Panc1 (cell line): ENCODE data around the gene C1orf105.

ENCODE experiments used
- POLR2AphosphoS5 ChIP-seq: IDR thresholded peaks from 2 replicates; pipeline ENCODE4 v1.6.1; 2012; ENCODE audit warnings: mild to moderate bottlenecking, low read depth, low read length, moderate library complexity
- TCF7L2 ChIP-seq: IDR thresholded peaks from 2 replicates; pipeline ENCODE4 v1.6.1; 2011; ENCODE audit warnings: mild to moderate bottlenecking, low read depth, low read length, inconsistent platforms
- TF ChIP-seq, protein P1 (sequence below): fragments of 450-650 bp; IDR thresholded peaks from 2 replicates; pipeline ENCODE4 v1.5.1; 2017; ENCODE audit warnings: mild to moderate bottlenecking
- TF ChIP-seq, protein P2 (sequence below), 2 experiments: IDR thresholded peaks; 2 replicates each; pipeline ENCODE4 v1.6.1; 2011 to 2012; ENCODE audit warnings: low read depth in 2 of 2, control low read depth in 1 of 2, low read length in 1 of 2, mild to moderate bottlenecking in 1 of 2, moderate library complexity in 1 of 2; ENCODE audit not compliant: insufficient read depth in 1 of 2

GRCh38 chr1:172515927-172516326 lies 95.4 kb downstream of the C1orf105 start:
- TF ChIP-seq, protein P1, sequence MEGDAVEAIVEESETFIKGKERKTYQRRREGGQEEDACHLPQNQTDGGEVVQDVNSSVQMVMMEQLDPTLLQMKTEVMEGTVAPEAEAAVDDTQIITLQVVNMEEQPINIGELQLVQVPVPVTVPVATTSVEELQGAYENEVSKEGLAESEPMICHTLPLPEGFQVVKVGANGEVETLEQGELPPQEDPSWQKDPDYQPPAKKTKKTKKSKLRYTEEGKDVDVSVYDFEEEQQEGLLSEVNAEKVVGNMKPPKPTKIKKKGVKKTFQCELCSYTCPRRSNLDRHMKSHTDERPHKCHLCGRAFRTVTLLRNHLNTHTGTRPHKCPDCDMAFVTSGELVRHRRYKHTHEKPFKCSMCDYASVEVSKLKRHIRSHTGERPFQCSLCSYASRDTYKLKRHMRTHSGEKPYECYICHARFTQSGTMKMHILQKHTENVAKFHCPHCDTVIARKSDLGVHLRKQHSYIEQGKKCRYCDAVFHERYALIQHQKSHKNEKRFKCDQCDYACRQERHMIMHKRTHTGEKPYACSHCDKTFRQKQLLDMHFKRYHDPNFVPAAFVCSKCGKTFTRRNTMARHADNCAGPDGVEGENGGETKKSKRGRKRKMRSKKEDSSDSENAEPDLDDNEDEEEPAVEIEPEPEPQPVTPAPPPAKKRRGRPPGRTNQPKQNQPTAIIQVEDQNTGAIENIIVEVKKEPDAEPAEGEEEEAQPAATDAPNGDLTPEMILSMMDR = no peak
- TF ChIP-seq TCF7L2 = no peak
- no peak for TF ChIP-seq POLR2AphosphoS5
- TF ChIP-seq, protein P2, sequence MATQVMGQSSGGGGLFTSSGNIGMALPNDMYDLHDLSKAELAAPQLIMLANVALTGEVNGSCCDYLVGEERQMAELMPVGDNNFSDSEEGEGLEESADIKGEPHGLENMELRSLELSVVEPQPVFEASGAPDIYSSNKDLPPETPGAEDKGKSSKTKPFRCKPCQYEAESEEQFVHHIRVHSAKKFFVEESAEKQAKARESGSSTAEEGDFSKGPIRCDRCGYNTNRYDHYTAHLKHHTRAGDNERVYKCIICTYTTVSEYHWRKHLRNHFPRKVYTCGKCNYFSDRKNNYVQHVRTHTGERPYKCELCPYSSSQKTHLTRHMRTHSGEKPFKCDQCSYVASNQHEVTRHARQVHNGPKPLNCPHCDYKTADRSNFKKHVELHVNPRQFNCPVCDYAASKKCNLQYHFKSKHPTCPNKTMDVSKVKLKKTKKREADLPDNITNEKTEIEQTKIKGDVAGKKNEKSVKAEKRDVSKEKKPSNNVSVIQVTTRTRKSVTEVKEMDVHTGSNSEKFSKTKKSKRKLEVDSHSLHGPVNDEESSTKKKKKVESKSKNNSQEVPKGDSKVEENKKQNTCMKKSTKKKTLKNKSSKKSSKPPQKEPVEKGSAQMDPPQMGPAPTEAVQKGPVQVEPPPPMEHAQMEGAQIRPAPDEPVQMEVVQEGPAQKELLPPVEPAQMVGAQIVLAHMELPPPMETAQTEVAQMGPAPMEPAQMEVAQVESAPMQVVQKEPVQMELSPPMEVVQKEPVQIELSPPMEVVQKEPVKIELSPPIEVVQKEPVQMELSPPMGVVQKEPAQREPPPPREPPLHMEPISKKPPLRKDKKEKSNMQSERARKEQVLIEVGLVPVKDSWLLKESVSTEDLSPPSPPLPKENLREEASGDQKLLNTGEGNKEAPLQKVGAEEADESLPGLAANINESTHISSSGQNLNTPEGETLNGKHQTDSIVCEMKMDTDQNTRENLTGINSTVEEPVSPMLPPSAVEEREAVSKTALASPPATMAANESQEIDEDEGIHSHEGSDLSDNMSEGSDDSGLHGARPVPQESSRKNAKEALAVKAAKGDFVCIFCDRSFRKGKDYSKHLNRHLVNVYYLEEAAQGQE (IDR thresholded peaks at IDR 0.05; ENCODE audit: insufficient read depth in 1 of 2, low read depth in 2 of 2, low read length in 1 of 2) = no peak
